Esophagus muscularis mucosa (tissue), 4 donors: ENCODE data around the gene TM4SF18. TPM values are rescaled to one million over a fixed set of nuclear protein-coding genes. Genes with fewer than 3 reads are reported as not detected.

Experiments
- DNase-seq: peaks from one replicate; pipeline ENCODE4 v3.0.0-alpha.2; 2017; ENCODE audit errors: extremely low spot score
- H3K27ac ChIP-seq, 4 donors: fragments of 200-600 bp; sonication (generic); replicated peaks in 1 of 4; 1 replicate in 3 of 4; 2 replicates in 1 of 4; pipeline ENCODE4 v1.5.1; 2016 to 2019; ENCODE audit warnings: mild to moderate bottlenecking in 1 of 4
- H3K27me3 ChIP-seq, 4 donors: fragments of 200-600 bp; sonication (generic); one replicate each; pipeline versions ENCODE4 v1.5.1 to v1.6.0; 2016 to 2019
- H3K36me3 ChIP-seq, 4 donors: fragments of 200-600 bp; sonication (generic); one replicate each; pipeline ENCODE4 v1.5.1; 2016 to 2019
- H3K4me1 ChIP-seq, 4 donors: fragments of 200-600 bp; sonication (generic); one replicate each; pipeline ENCODE4 v1.5.1; 2016 to 2019
- H3K4me3 ChIP-seq, 4 donors: fragments of 200-600 bp; sonication (generic); 1 replicate in 2 of 4; 2 replicates in 2 of 4; pipeline ENCODE4 v1.5.1; 2016 to 2019; ENCODE audit warnings: mild to moderate bottlenecking in 4 of 4, moderate library complexity in 1 of 4
- H3K9me3 ChIP-seq, 4 donors: fragments of 200-600 bp; sonication (generic); 1 replicate in 3 of 4; 2 replicates in 1 of 4; pipeline ENCODE4 v1.5.1; 2016 to 2019
- EP300 ChIP-seq: sonication (generic); formaldehyde crosslinking; IDR thresholded peaks from one replicate; pipeline ENCODE4 v1.6.1; 2017; ENCODE audit warnings: antibody characterized with exemption
- POLR2A ChIP-seq: fragments of 450-650 bp; IDR thresholded peaks from one replicate; pipeline ENCODE4 v1.6.1; 2017; ENCODE audit warnings: antibody characterized with exemption, moderate library complexity, mild to moderate bottlenecking, low read depth
- POLR2AphosphoS5 ChIP-seq, 2 donors: sonication (generic); formaldehyde crosslinking; IDR thresholded peaks; one replicate each; pipeline ENCODE4 v1.6.1; 2017; ENCODE audit warnings: antibody characterized with exemption in 2 of 2
- WGBS: methylation state at CpG from one replicate; pipeline ENCODE4 v1.1.5; 2018; 5-methylcytosine and 5-hydroxymethylcytosine counted together
- intact Hi-C: fragments of 100-400 bp; cut with DNase I; formaldehyde crosslinking; loops from one replicate; pipeline ENCODE4 v1.15.1; 2023
- total RNA-seq, 4 donors: library from RNA; depleted of rRNA; stranded (reverse); fragments of >200 nt; gene quantifications; one replicate each; pipeline versions ENCODE4 v1.1.0 to v1.2.1, GENCODE V29; 2016
- TF ChIP-seq, protein P1 (sequence below), 3 experiments: fragments of 200-600 bp in 2 of 3; fragments of 450-650 bp in 1 of 3; sonication (generic) in 2 of 3; IDR thresholded peaks; one replicate each; pipeline ENCODE4 v1.5.1; 2017 to 2019; ENCODE audit warnings: antibody characterized with exemption in 3 of 3, mild to moderate bottlenecking in 2 of 3, moderate library complexity in 1 of 3

TM4SF18 gene
- total RNA-seq, 4 donors from 2014 or later: 0.83 to 10.6 (median 6.5) TPM

DNA sequence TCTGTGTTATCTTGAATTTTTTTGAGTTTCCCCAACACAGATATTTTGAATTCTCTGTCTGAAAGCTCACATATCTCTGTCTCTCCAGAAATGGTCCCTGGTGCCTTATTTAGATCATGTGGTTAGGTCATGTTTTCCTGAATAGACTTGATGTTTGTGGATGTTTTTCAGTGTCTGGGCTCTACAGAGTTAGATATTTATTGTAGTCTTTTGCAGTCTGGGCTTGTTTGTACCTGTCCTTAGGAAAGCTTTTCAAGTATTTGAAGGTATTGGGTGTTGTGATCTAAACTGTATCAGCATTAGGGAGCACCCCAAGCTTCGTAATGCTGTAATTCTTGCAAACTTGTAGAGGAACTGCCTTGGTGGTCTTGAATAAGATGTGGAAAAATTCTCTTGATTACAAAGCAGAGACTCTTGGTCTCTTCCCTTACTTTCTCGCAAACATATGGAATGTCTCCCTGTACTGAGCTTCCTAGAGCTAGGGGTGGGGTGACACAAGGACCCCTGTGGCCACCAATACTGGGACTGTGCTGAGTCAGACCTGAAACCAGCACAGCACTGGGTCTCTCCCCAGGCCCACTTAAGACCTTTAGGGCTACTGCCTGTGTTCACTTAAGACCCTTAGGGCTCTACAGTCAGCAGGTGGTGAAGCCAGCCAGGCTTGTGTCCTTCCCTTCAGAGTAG is 26.5 kb downstream of the TM4SF18 start:
- no peak overlapping the region for H3K27ac ChIP-seq
- TF ChIP-seq EP300: no peak
- TF ChIP-seq, protein P1, sequence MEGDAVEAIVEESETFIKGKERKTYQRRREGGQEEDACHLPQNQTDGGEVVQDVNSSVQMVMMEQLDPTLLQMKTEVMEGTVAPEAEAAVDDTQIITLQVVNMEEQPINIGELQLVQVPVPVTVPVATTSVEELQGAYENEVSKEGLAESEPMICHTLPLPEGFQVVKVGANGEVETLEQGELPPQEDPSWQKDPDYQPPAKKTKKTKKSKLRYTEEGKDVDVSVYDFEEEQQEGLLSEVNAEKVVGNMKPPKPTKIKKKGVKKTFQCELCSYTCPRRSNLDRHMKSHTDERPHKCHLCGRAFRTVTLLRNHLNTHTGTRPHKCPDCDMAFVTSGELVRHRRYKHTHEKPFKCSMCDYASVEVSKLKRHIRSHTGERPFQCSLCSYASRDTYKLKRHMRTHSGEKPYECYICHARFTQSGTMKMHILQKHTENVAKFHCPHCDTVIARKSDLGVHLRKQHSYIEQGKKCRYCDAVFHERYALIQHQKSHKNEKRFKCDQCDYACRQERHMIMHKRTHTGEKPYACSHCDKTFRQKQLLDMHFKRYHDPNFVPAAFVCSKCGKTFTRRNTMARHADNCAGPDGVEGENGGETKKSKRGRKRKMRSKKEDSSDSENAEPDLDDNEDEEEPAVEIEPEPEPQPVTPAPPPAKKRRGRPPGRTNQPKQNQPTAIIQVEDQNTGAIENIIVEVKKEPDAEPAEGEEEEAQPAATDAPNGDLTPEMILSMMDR (IDR thresholded peaks at IDR 0.05): no peak
- TF ChIP-seq POLR2A: no peak
- no peak for TF ChIP-seq POLR2AphosphoS5 (IDR thresholded peaks at IDR 0.05)
- DNase-seq: no peak
- intact Hi-C loops: no loop called here
- H3K9me3 ChIP-seq: no peaks in the 10 kb centered on the region
- H3K27me3 ChIP-seq: no peaks in the 10 kb centered on the region
- no peaks in the 10 kb centered on the region for H3K36me3 ChIP-seq
- H3K4me1 ChIP-seq: no peaks in the 10 kb centered on the region
- H3K4me3 ChIP-seq: no peak overlapping the region
- WGBS: 96% methylated on average over 2 of the region's 2 CpGs

DNA sequence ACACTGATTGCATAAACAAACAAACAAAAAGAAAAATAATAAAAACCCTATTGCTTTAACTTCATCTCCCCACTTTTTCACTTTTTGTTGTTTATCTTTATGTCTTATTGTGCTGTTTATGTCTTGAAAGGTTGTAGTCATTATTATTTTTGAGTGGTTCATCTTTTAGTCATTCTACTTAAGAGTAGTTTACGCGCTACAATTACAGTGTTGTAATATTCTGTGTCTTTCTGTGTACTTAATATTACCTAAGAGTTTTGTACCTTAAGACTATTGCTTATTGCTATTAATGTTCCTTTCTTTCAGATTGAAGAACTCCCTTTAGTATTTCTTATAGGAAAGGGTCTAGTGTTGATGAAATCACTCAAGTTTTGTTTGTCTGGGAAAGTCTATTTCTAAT is 28.1 kb downstream of the TM4SF18 start:
- TF ChIP-seq, protein P1 (IDR thresholded peaks at IDR 0.05): no peak
- TF ChIP-seq EP300 (no peak), POLR2AphosphoS5 (IDR thresholded peaks at IDR 0.05) (no peak), POLR2A (no peak)
- intact Hi-C loops: no loop called here
- H3K4me1 ChIP-seq: peaks cover 0 to 5% (median 4%) of the 10 kb centered on the region in 4 donors
- no peaks in the 10 kb centered on the region for H3K36me3 ChIP-seq
- H3K27ac ChIP-seq: no peak overlapping the region
- no peaks in the 10 kb centered on the region for H3K9me3 ChIP-seq
- no peaks in the 10 kb centered on the region for H3K27me3 ChIP-seq
- 97% methylated on average over 2 of the region's 2 CpGs for WGBS
- H3K4me3 ChIP-seq: no peak overlapping the region
- no peak for DNase-seq

DNA sequence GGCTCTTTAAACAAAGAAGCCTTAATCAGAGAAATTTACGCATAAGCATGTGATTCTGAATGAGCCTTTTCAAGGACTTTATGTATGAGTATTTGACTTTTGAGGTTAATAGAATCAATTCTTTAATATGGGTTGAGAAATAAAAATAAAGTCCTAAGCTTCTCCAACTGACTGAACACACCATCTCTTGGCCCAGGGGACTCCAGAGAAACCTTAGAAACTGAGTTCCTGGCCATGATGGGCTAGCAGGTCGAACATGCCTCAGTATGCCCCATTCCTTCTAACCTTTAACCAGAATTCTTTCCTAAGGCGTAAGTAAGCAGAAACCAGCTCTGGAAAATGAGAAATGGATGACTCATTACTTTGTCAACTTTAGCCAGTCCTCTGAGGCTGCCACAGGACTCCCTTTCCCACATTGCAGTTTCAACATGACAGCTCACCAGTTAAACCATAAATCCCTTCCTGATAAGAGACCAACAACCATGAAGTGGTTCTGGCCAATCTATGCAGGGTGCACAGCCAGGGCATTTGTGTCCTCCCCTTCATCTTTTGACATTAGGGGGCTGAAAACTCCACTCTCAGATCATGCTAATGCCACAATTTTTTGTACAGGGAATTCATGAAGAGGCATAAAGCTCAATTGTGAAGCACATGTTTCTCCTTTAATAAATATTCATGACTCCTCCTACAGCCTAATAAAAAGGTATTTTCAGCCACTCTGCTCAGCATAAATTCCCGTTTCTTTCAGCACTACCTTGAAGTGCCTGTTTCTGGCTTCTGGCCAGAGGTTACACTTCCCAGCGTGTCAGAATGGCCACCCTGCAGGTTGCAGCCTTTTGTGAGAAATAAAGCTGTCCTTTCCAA is 33.3 kb downstream of the TM4SF18 start:
- Histone ChIP-seq H3K27ac (peak overlapping the region; percentile 7 to 35 (median 16)), H3K9me3 (no peaks in the 10 kb centered on the region), H3K36me3 (no peaks in the 10 kb centered on the region), H3K27me3 (no peaks in the 10 kb centered on the region), H3K4me3 (no peak overlapping the region), H3K4me1 (peaks cover 0 to 20% (median 12%) of the 10 kb centered on the region in 4 donors)
- TF ChIP-seq POLR2AphosphoS5 (IDR thresholded peaks at IDR 0.05) (peak in 1 of 2 donors; percentile 12), POLR2A (no peak)
- DNase-seq: peak; percentile 78
- intact Hi-C loops: no loop called here
- WGBS: 34% methylated on average over 5 of the region's 5 CpGs

DNA sequence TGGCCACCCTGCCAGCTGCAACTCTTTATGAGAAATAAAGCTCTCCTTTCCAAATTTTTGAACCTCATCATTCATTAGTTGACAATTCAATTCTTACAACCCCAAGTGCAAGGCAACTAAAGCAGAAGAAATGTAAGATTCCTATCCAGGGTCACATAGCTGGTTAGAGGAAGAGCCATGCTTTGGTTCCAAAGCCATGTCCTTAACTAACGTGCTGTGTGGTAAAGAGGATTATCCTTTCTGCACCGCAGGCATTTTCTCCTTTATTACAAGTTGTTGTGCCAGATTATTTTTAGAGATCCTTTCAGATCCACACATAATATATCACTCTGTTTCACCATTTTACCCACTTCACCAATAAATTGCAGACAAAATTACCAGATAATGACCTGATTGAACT is 36.5 kb downstream of the TM4SF18 start:
- H3K4me1 ChIP-seq: peaks cover 0 to 20% (median 12%) of the 10 kb centered on the region in 4 donors
- WGBS: 88% methylated on average over 2 of the region's 2 CpGs
- intact Hi-C loops: no loop called here

More for the DNA sequence above, 36.5 kb downstream of the TM4SF18 start:
- H3K4me3 ChIP-seq: no peak overlapping the region
- no peaks in the 10 kb centered on the region for H3K9me3 ChIP-seq
- no peaks in the 10 kb centered on the region for H3K27me3 ChIP-seq
- H3K27ac ChIP-seq: no peak overlapping the region
- TF ChIP-seq POLR2AphosphoS5 (IDR thresholded peaks at IDR 0.05) (no peak), EP300 (no peak), POLR2A (no peak)
- TF ChIP-seq, protein P1 (IDR thresholded peaks at IDR 0.05): no peak
- no peak for DNase-seq
- no peaks in the 10 kb centered on the region for H3K36me3 ChIP-seq
